ENCODE measurements around the gene ARSG.
"Not testable (repeated sequence)": the region's sequence is repeated elsewhere in the genome, so short reads cannot be mapped to it uniquely, and the experiment has no call there.

ARSG gene

DNA sequence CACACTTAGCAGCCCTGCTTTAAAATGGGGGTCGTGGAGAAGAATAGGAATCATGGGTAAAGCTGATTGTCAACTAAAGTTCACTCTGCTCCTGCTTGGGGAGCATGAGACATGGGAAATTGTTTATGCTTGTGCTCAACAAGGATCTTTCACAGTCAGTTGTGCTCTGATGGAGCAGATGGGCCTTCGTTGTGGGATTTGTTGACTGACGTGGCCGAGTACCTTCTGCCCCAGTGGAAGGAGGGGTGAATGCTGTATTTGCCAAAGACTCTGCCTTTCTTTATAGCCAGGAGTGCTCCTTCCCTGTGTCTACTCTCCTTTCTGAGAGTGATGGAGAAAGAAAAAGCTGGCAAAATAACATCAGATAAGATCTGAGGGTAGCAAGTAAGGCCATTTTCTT lies 11.4 kb downstream of the ARSG start:
- H3K4me3 ChIP-seq (ENCODE audit: low read depth in 1 of 2, low read length in 2 of 2): no peak overlapping the region
- no peak overlapping the region for H3K27ac ChIP-seq (ENCODE audit: low read depth, low read length)
- H3K9ac ChIP-seq (ENCODE audit: low read depth in 1 of 2, low read length in 2 of 2): no peak overlapping the region
- no peaks in the 10 kb centered on the region for H3K27me3 ChIP-seq (ENCODE audit: control insufficient read depth in 1 of 2, insufficient read depth in 2 of 2, low read length in 2 of 2)
- no peaks in the 10 kb centered on the region for H3K36me3 ChIP-seq (ENCODE audit: control insufficient read depth in 1 of 2, insufficient read depth in 2 of 2, low read length in 2 of 2)
- H3K9me3 ChIP-seq (ENCODE audit: control insufficient read depth in 1 of 2, low read length in 2 of 2): no peaks in the 10 kb centered on the region
- no peaks in the 10 kb centered on the region for H3K4me1 ChIP-seq (ENCODE audit: control insufficient read depth in 1 of 2, insufficient read depth in 2 of 2, low read length in 2 of 2)

DNA sequence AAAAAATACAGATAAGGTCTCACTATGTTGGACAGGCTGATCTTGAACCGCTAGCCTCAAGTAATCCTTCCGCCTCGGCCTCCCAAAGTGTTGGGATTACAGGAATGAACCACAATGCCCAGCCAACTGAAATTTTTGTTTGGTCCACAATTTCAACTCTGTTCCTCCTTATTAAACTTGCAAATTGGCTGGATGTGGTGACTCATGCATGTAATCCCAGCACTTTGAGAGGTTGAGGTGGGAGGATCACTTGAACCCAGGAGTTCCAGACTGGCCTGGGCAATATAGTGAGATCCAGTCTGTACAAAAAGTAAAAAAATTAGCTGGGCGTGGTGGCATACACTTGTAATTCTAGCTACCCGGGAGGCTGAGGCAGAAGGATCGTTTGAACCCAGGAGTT lies 13.4 kb downstream of the ARSG start:
- Histone ChIP-seq H3K27me3 (ENCODE audit: control insufficient read depth in 1 of 2, insufficient read depth in 2 of 2, low read length in 2 of 2) (no peaks in the 10 kb centered on the region), H3K4me3 (ENCODE audit: low read depth in 1 of 2, low read length in 2 of 2) (no peak overlapping the region), H3K9ac (ENCODE audit: low read depth in 1 of 2, low read length in 2 of 2) (no peak overlapping the region), H3K4me1 (ENCODE audit: control insufficient read depth in 1 of 2, insufficient read depth in 2 of 2, low read length in 2 of 2) (no peaks in the 10 kb centered on the region), H3K27ac (ENCODE audit: low read depth, low read length) (no peak overlapping the region), H3K9me3 (ENCODE audit: control insufficient read depth in 1 of 2, low read length in 2 of 2) (no peaks in the 10 kb centered on the region), H3K36me3 (ENCODE audit: control insufficient read depth in 1 of 2, insufficient read depth in 2 of 2, low read length in 2 of 2) (no peaks in the 10 kb centered on the region)

DNA sequence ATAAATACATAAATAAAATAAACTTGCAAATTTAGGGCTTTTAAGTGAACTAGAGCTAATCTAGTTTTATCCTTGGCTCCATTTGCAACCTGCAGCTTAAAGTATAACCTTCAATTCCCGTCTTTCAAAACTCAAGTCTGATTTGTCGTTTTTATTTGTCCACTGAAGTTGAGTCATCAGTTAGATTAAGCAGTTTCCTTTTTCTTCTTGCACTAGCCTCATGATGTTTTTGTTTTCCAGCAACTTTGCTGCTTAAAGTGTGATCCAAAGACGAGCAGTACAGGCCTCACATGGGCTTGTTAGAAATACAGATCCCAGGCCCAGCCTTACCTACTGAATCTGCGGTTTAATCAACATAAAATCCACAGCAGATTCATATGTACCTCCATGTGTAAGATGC lies 13.8 kb downstream of the ARSG start:
- no peaks in the 10 kb centered on the region for H3K36me3 ChIP-seq (ENCODE audit: control insufficient read depth in 1 of 2, insufficient read depth in 2 of 2, low read length in 2 of 2)
- no peak overlapping the region for H3K4me3 ChIP-seq (ENCODE audit: low read depth in 1 of 2, low read length in 2 of 2)
- H3K9me3 ChIP-seq (ENCODE audit: control insufficient read depth in 1 of 2, low read length in 2 of 2): no peaks in the 10 kb centered on the region
- no peaks in the 10 kb centered on the region for H3K27me3 ChIP-seq (ENCODE audit: control insufficient read depth in 1 of 2, insufficient read depth in 2 of 2, low read length in 2 of 2)
- H3K4me1 ChIP-seq (ENCODE audit: control insufficient read depth in 1 of 2, insufficient read depth in 2 of 2, low read length in 2 of 2): no peaks in the 10 kb centered on the region
- H3K27ac ChIP-seq (ENCODE audit: low read depth, low read length): no peak overlapping the region
- no peak overlapping the region for H3K9ac ChIP-seq (ENCODE audit: low read depth in 1 of 2, low read length in 2 of 2)

DNA sequence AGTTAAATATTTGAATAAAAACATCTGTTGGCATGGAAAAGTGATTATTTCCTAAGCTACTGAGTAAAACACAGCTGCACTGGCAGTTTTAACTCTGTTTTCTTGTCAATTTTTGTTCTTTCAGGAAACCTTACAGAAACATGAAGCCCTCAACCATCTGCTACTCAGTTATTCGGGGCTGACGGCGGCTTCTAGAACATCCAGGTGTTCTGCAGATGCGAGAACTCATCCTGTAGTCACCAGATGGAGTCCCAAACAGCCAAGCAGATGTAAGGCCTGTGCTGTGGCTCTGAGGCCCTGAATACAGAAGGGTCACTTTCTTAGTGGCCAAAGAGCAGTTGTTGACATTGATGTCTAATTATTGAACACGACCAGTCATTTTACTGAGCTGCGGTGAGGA lies 15.5 kb downstream of the ARSG start:
- no peaks in the 10 kb centered on the region for H3K4me1 ChIP-seq (ENCODE audit: control insufficient read depth in 1 of 2, insufficient read depth in 2 of 2, low read length in 2 of 2)
- H3K27me3 ChIP-seq (ENCODE audit: control insufficient read depth in 1 of 2, insufficient read depth in 2 of 2, low read length in 2 of 2): no peaks in the 10 kb centered on the region
- H3K9me3 ChIP-seq (ENCODE audit: control insufficient read depth in 1 of 2, low read length in 2 of 2): no peaks in the 10 kb centered on the region
- H3K36me3 ChIP-seq (ENCODE audit: control insufficient read depth in 1 of 2, insufficient read depth in 2 of 2, low read length in 2 of 2): no peaks in the 10 kb centered on the region
- H3K4me3 ChIP-seq (ENCODE audit: low read depth in 1 of 2, low read length in 2 of 2): no peak overlapping the region
- H3K9ac ChIP-seq (ENCODE audit: low read depth in 1 of 2, low read length in 2 of 2): no peak overlapping the region
- no peak overlapping the region for H3K27ac ChIP-seq (ENCODE audit: low read depth, low read length)

DNA sequence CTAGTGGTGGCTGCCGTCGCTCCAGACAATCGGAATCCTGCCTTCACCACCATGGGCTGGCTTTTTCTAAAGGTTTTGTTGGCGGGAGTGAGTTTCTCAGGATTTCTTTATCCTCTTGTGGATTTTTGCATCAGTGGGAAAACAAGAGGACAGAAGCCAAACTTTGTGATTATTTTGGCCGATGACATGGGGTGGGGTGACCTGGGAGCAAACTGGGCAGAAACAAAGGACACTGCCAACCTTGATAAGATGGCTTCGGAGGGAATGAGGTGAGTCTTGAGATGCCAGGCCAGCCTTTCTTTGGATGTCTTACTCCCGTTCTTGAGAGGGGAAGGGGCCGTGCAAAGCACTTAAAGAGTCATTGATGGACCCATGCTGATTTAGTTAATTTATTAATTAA lies 16.1 kb downstream of the ARSG start:
- Histone ChIP-seq H3K9ac (ENCODE audit: low read depth in 1 of 2, low read length in 2 of 2) (no peak overlapping the region), H3K27me3 (ENCODE audit: control insufficient read depth in 1 of 2, insufficient read depth in 2 of 2, low read length in 2 of 2) (no peaks in the 10 kb centered on the region), H3K4me3 (ENCODE audit: low read depth in 1 of 2, low read length in 2 of 2) (no peak overlapping the region), H3K27ac (ENCODE audit: low read depth, low read length) (no peak overlapping the region), H3K4me1 (ENCODE audit: control insufficient read depth in 1 of 2, insufficient read depth in 2 of 2, low read length in 2 of 2) (no peaks in the 10 kb centered on the region), H3K9me3 (ENCODE audit: control insufficient read depth in 1 of 2, low read length in 2 of 2) (no peaks in the 10 kb centered on the region), H3K36me3 (ENCODE audit: control insufficient read depth in 1 of 2, insufficient read depth in 2 of 2, low read length in 2 of 2) (no peaks in the 10 kb centered on the region)

DNA sequence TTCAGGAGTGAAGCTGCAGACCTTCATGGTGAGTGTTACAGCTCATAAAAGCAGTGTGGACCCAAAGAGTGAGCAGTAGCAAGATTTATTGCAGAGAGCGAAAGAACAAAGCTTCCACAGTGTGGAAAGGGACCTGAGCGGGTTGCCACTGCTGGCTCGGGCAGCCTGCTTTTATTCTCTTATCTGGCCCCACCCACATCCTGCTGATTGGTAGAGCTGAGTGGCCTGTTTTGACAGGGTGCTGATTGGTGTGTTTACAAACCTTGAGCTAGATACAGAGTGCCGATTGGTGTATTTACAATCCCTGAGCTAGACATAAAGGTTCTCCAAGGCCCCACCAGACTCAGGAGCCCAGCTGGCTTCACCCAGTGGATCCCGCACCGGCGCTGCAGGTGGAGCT lies 17.2 kb downstream of the ARSG start:
- not testable (repeated sequence) for H3K4me3 ChIP-seq (ENCODE audit: low read depth in 1 of 2, low read length in 2 of 2); H3K36me3 ChIP-seq (ENCODE audit: control insufficient read depth in 1 of 2, insufficient read depth in 2 of 2, low read length in 2 of 2); H3K27ac ChIP-seq (ENCODE audit: low read depth, low read length); H3K27me3 ChIP-seq (ENCODE audit: control insufficient read depth in 1 of 2, insufficient read depth in 2 of 2, low read length in 2 of 2); H3K9ac ChIP-seq (ENCODE audit: low read depth in 1 of 2, low read length in 2 of 2); H3K4me1 ChIP-seq (ENCODE audit: control insufficient read depth in 1 of 2, insufficient read depth in 2 of 2, low read length in 2 of 2); H3K9me3 ChIP-seq (ENCODE audit: control insufficient read depth in 1 of 2, low read length in 2 of 2)

DNA sequence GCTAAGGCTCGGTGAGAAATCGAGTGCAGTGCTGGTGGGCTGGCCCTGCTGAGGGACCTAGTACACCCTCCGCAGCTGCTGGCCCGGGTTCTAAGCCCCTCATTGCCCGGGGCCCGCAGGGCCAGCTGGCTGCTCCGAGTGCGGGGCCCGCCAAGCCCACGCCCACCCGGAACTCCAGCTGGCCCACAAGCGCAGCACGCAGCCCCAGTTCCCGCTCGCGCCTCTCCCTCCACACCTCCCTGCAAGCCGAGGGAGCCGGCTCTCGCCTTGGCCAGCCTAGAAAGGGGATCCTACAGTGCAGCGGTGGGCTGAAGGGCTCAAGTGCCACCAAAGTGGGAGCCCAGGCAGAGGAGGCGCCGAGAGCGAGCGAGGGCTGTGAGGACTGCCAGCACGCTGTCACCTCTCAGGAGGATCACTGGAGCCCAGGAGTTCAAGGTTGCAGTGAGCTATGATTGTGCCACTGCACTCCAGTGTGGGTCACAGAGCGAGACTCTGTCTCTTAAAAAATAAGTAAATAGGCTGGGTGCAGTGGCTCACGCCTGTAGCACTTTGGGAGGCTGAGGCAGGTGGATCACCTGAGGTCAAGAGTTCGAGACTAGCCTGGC lies 17.9 kb downstream of the ARSG start:
- H3K27ac ChIP-seq (ENCODE audit: low read depth, low read length); H3K9me3 ChIP-seq (ENCODE audit: control insufficient read depth in 1 of 2, low read length in 2 of 2); H3K4me1 ChIP-seq (ENCODE audit: control insufficient read depth in 1 of 2, insufficient read depth in 2 of 2, low read length in 2 of 2); H3K36me3 ChIP-seq (ENCODE audit: control insufficient read depth in 1 of 2, insufficient read depth in 2 of 2, low read length in 2 of 2); H3K4me3 ChIP-seq (ENCODE audit: low read depth in 1 of 2, low read length in 2 of 2); H3K27me3 ChIP-seq (ENCODE audit: control insufficient read depth in 1 of 2, insufficient read depth in 2 of 2, low read length in 2 of 2); H3K9ac ChIP-seq (ENCODE audit: low read depth in 1 of 2, low read length in 2 of 2): not testable (repeated sequence)

DNA sequence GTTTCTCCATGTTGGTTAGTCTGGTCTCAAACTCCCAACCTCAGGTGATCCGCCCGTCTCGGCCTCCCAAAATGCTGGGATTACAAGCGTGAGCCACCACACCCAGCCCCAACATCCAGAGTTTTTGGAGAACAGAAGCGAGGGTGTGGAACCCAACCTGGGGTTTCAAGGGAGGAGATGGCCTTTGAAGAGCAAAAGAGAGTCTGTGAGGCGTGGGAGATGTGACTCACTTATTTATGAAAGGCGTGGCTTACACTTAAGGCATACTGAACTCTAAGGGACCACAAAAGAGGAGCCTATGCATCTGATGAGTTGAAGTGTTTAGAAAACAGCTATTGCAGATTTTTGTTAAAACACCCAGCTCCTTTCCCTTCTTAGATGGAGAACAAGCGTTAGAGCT lies 18.9 kb downstream of the ARSG start:
- Histone ChIP-seq H3K36me3 (ENCODE audit: control insufficient read depth in 1 of 2, insufficient read depth in 2 of 2, low read length in 2 of 2) (no peaks in the 10 kb centered on the region), H3K9me3 (ENCODE audit: control insufficient read depth in 1 of 2, low read length in 2 of 2) (no peaks in the 10 kb centered on the region), H3K27me3 (ENCODE audit: control insufficient read depth in 1 of 2, insufficient read depth in 2 of 2, low read length in 2 of 2) (no peaks in the 10 kb centered on the region), H3K9ac (ENCODE audit: low read depth in 1 of 2, low read length in 2 of 2) (no peak overlapping the region), H3K27ac (ENCODE audit: low read depth, low read length) (no peak overlapping the region), H3K4me1 (ENCODE audit: control insufficient read depth in 1 of 2, insufficient read depth in 2 of 2, low read length in 2 of 2) (no peaks in the 10 kb centered on the region), H3K4me3 (ENCODE audit: low read depth in 1 of 2, low read length in 2 of 2) (no peak overlapping the region)

DNA sequence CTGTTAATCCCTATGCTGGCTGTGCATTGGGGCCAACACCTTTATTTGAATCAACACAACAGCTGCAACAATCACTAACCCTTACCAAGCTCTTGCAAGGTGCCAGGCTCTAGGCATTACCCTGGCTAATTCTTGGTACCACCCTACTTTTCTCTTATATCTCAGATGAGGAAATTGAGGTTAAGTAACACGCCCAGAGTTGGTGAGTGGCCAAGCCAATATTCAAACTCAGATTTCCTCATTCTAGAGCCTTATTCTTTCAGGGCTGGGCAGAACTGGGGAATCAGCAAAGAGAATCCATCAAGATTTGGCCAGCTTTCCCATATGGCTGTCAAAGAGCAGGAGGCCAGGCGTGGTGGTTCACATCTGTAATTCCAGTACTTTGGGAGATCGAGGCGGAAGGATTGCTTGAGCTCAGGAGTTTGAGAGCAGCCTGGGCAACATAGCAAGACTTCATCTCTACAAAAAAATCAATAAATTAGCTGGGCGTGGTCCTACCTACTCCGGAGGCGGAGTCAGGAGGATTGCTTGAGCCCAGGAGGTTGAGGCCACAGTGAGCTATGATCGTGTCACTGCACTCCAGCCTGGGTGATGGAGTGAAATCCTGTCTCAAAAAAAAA lies 23.7 kb downstream of the ARSG start:
- Histone ChIP-seq H3K27ac (ENCODE audit: low read depth, low read length) (no peak overlapping the region), H3K36me3 (ENCODE audit: control insufficient read depth in 1 of 2, insufficient read depth in 2 of 2, low read length in 2 of 2) (no peaks in the 10 kb centered on the region), H3K27me3 (ENCODE audit: control insufficient read depth in 1 of 2, insufficient read depth in 2 of 2, low read length in 2 of 2) (no peaks in the 10 kb centered on the region), H3K9ac (ENCODE audit: low read depth in 1 of 2, low read length in 2 of 2) (no peak overlapping the region), H3K4me3 (ENCODE audit: low read depth in 1 of 2, low read length in 2 of 2) (no peak overlapping the region), H3K4me1 (ENCODE audit: control insufficient read depth in 1 of 2, insufficient read depth in 2 of 2, low read length in 2 of 2) (no peaks in the 10 kb centered on the region), H3K9me3 (ENCODE audit: control insufficient read depth in 1 of 2, low read length in 2 of 2) (no peaks in the 10 kb centered on the region)

DNA sequence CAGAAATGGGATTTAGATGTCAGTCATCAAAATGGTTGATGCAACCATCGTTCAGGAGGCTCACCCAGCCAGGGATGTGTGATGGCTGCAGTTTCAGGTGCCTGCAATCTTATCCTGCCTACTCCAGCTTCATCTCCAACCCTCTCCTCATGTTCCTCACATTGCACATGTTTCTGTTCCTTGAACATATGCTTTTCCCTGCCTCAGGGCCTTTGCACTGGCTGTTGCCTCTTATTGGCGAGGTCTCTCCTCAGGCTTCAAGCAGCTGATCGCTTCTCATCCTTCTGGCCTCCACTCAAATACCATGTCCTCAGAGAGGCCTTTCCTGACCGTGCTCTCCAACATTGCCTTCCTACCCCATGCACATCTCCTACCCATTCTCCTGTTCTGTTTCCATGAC lies 24.6 kb downstream of the ARSG start:
- Histone ChIP-seq H3K36me3 (ENCODE audit: control insufficient read depth in 1 of 2, insufficient read depth in 2 of 2, low read length in 2 of 2) (no peaks in the 10 kb centered on the region), H3K4me1 (ENCODE audit: control insufficient read depth in 1 of 2, insufficient read depth in 2 of 2, low read length in 2 of 2) (no peaks in the 10 kb centered on the region), H3K27ac (ENCODE audit: low read depth, low read length) (no peak overlapping the region), H3K9ac (ENCODE audit: low read depth in 1 of 2, low read length in 2 of 2) (no peak overlapping the region), H3K9me3 (ENCODE audit: control insufficient read depth in 1 of 2, low read length in 2 of 2) (no peaks in the 10 kb centered on the region), H3K27me3 (ENCODE audit: control insufficient read depth in 1 of 2, insufficient read depth in 2 of 2, low read length in 2 of 2) (no peaks in the 10 kb centered on the region), H3K4me3 (ENCODE audit: low read depth in 1 of 2, low read length in 2 of 2) (no peak overlapping the region)

DNA sequence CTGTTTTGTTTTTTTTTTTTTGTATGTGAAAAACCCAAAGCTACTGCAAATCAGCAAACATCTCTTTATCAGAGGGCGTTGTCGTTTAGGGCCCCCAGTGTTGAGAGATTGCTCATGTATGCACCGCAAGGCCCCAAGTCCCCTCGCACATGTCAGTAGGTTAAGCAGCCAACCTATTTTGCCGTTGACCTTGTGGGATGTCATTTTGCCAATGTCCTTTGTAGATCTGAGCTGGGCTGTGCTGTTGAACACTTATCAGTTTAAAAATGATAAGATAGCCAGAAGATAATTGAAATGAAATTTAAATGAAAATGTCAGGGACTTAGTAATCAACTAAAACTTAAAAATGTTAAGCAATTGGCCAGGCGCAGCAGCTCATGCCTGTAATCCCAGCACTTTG lies 26.2 kb downstream of the ARSG start:
- no peak overlapping the region for H3K9ac ChIP-seq (ENCODE audit: low read depth in 1 of 2, low read length in 2 of 2)
- H3K27me3 ChIP-seq (ENCODE audit: control insufficient read depth in 1 of 2, insufficient read depth in 2 of 2, low read length in 2 of 2): no peaks in the 10 kb centered on the region
- no peaks in the 10 kb centered on the region for H3K4me1 ChIP-seq (ENCODE audit: control insufficient read depth in 1 of 2, insufficient read depth in 2 of 2, low read length in 2 of 2)
- H3K9me3 ChIP-seq (ENCODE audit: control insufficient read depth in 1 of 2, low read length in 2 of 2): no peaks in the 10 kb centered on the region
- no peak overlapping the region for H3K27ac ChIP-seq (ENCODE audit: low read depth, low read length)
- H3K4me3 ChIP-seq (ENCODE audit: low read depth in 1 of 2, low read length in 2 of 2): no peak overlapping the region
- H3K36me3 ChIP-seq (ENCODE audit: control insufficient read depth in 1 of 2, insufficient read depth in 2 of 2, low read length in 2 of 2): no peaks in the 10 kb centered on the region

Data from duodenal mucosa (tissue), 2 donors.